ENCODE data around the gene CADM2. TPM values are rescaled to one million over a fixed set of nuclear protein-coding genes. Genes with fewer than 3 reads are reported as not detected.

Gene CADM2
- total RNA-seq, 1 experiment from 2014 or later = 1.3 TPM

GRCh38 chr3:85591451-85591850 lies 632.7 kb downstream of the CADM2 start:
- CTCF ChIA-PET = no interaction called here
- Mint-ChIP-seq H3K4me1 (ENCODE audit: low read depth, unreplicated experiment) (no peaks in the 10 kb centered on the region), H3K27me3 (ENCODE audit: unreplicated experiment) (no peaks in the 10 kb centered on the region), H3K9me3 (ENCODE audit: low read depth, unreplicated experiment) (no peaks in the 10 kb centered on the region), H3K4me3 (ENCODE audit: low read depth, unreplicated experiment) (no peak overlapping the region), H3K27ac (ENCODE audit: unreplicated experiment) (no peak overlapping the region), H3K36me3 (ENCODE audit: insufficient read depth, unreplicated experiment) (peaks cover 5% of the 10 kb centered on the region)
- intact Hi-C loops (cut with micrococcal nuclease; ENCODE audit: unreplicated experiment) = no loop called here
- no TSS peak for BruUV-seq (replicated peaks)
- TF ChIP-seq CTCF (IDR thresholded peaks at IDR 0.05; ENCODE audit: unreplicated experiment) = no peak
- DNase-seq = no peak

GRCh38 chr3:85592256-85592655 lies 633.5 kb downstream of the CADM2 start:
- intact Hi-C loops (cut with micrococcal nuclease; ENCODE audit: unreplicated experiment) = no loop called here

GRCh38 chr3:85594676-85595075 lies 635.9 kb downstream of the CADM2 start:
- CTCF ChIA-PET = no interaction called here
- Mint-ChIP-seq H3K4me3 (ENCODE audit: low read depth, unreplicated experiment) (no peak overlapping the region), H3K9me3 (ENCODE audit: low read depth, unreplicated experiment) (no peaks in the 10 kb centered on the region), H3K36me3 (ENCODE audit: insufficient read depth, unreplicated experiment) (peaks cover 5% of the 10 kb centered on the region), H3K4me1 (ENCODE audit: low read depth, unreplicated experiment) (no peaks in the 10 kb centered on the region), H3K27ac (ENCODE audit: unreplicated experiment) (no peak overlapping the region), H3K27me3 (ENCODE audit: unreplicated experiment) (no peaks in the 10 kb centered on the region)
- DNase-seq = no peak
- BruUV-seq (replicated peaks) = no TSS peak
- TF ChIP-seq CTCF (IDR thresholded peaks at IDR 0.05; ENCODE audit: unreplicated experiment) = no peak
- intact Hi-C loops (cut with micrococcal nuclease; ENCODE audit: unreplicated experiment) = no loop called here

More at GRCh38 chr3:85592256-85592655, 633.5 kb downstream of the CADM2 start:
- Mint-ChIP-seq H3K36me3 (ENCODE audit: insufficient read depth, unreplicated experiment) (peaks cover 5% of the 10 kb centered on the region), H3K27me3 (ENCODE audit: unreplicated experiment) (no peaks in the 10 kb centered on the region), H3K4me3 (ENCODE audit: low read depth, unreplicated experiment) (no peak overlapping the region), H3K27ac (ENCODE audit: unreplicated experiment) (no peak overlapping the region), H3K4me1 (ENCODE audit: low read depth, unreplicated experiment) (no peaks in the 10 kb centered on the region), H3K9me3 (ENCODE audit: low read depth, unreplicated experiment) (no peaks in the 10 kb centered on the region)
- TF ChIP-seq CTCF (IDR thresholded peaks at IDR 0.05; ENCODE audit: unreplicated experiment) = no peak
- no TSS peak for BruUV-seq (replicated peaks)
- CTCF ChIA-PET = no interaction called here
- DNase-seq = no peak

DNA sequence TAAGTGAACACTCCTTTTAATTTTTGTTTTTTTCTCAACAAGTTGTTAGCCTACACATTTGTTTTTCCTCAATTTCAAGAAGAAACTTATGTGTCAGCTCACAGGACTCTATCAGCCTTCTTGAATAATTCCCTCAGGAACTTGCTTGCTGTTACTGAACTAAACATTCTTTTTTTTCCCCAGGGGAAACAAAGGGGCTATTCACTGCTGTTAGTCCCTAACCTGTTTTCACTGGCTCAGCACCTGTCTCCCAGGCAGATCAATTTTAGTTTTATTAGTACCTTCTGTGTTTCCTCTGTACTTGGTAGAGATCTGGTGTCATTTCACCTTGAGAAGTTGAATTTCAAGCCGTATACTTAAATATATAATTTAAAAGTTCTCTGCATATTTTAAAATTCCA lies 644.6 kb downstream of the CADM2 start:
- Mint-ChIP-seq H3K9me3 (ENCODE audit: low read depth, unreplicated experiment) (no peaks in the 10 kb centered on the region), H3K27me3 (ENCODE audit: unreplicated experiment) (no peaks in the 10 kb centered on the region), H3K4me3 (ENCODE audit: low read depth, unreplicated experiment) (no peak overlapping the region), H3K27ac (ENCODE audit: unreplicated experiment) (no peak overlapping the region), H3K36me3 (ENCODE audit: insufficient read depth, unreplicated experiment) (no peaks in the 10 kb centered on the region), H3K4me1 (ENCODE audit: low read depth, unreplicated experiment) (peaks cover 9% of the 10 kb centered on the region)
- TF ChIP-seq CTCF (IDR thresholded peaks at IDR 0.05; ENCODE audit: unreplicated experiment) = no peak
- intact Hi-C loops (cut with micrococcal nuclease; ENCODE audit: unreplicated experiment) = no loop called here
- BruUV-seq (replicated peaks) = no TSS peak
- CTCF ChIA-PET = no interaction called here
- DNase-seq = peak; percentile 2

All from Calu3 (cell line).